ENCODE results near the gene DIO3.

DIO3 gene

DNA sequence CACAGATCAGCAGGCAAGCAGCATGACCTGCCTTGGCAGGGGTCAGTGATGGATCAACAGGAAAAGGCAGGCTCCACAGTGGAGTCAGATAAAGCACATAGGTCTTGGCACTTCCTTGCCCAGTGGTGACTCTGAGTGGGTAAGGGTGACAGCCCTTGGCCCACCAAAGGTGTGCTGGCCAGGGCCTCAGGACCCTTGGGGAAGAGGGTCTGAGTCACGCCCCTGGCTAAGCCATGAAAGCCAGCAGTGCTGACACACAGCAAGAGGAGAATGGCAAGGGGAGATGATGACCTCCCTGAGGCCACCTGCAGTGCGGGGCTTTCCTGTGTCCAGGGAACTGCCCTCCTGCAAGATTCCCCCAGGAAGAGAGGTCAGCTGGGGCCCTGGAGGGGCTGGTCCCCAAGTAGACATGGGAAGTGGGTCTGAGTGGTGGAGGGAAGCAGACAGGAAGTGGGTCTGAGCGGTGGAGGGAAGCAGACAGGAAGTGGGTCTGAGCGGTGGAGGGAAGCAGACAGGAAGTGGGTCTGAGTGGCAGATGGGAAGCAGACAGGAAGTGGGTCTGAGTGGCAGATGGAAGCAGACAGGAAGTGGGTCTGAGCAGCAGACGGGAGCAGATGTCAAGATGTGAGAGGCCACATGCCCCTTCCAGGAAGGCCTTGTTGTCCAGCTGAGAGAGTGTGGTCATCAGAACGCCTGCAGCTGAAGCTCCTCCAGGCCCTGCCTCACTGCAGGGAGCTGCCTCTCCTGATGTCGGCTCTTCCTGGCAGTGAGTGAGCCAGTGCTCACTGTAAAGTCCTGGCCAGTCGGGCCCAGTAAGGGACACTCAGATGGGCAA is 34.8 kb downstream of the DIO3 start:
- no peak for TF ChIP-seq ZNF70 (CRISPR knock-in tag; IDR thresholded peaks at IDR 0.05)
- TF ChIP-seq TOX (CRISPR knock-in tag; IDR thresholded peaks at IDR 0.05; ENCODE audit: borderline replicate concordance), result no peak
- TF ChIP-seq ESRRG (CRISPR knock-in tag; IDR thresholded peaks at IDR 0.05), result no peak
- no peak for TF ChIP-seq CSDC2 (CRISPR knock-in tag; IDR thresholded peaks at IDR 0.05)
- TF ChIP-seq ZNF565 (CRISPR knock-in tag; conservative IDR thresholded peaks at IDR 0.05; ENCODE audit: low read depth), result no peak
- ATAC-seq, result no peak

DNA sequence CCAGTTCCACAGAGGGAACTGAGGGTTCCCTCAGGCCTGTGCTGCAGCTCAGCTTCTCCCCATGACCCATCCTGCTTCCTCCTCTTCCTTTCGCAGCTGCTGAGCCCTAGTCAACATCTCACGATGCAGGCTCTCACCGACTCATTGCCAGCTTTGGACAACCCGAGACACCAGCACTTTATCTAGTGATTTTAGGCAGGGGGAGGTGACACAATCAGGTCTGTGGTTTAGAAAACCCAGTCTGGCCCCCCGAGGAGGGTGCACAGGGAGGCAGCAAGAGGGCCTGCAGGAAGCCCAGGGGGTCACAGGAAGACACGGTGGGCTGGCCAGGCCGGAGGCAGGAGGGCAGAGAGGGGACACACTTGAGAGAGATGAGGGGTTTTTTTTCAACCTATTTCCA is 35.4 kb downstream of the DIO3 start:
- no peak for ATAC-seq
- TF ChIP-seq ZNF565 (CRISPR knock-in tag; conservative IDR thresholded peaks at IDR 0.05; ENCODE audit: low read depth), result no peak
- no peak for TF ChIP-seq PPARA (CRISPR knock-in tag; IDR thresholded peaks at IDR 0.05; ENCODE audit: borderline replicate concordance)
- no peak for TF ChIP-seq ZFP3 (CRISPR knock-in tag; IDR thresholded peaks at IDR 0.05)
- TF ChIP-seq, protein P1, sequence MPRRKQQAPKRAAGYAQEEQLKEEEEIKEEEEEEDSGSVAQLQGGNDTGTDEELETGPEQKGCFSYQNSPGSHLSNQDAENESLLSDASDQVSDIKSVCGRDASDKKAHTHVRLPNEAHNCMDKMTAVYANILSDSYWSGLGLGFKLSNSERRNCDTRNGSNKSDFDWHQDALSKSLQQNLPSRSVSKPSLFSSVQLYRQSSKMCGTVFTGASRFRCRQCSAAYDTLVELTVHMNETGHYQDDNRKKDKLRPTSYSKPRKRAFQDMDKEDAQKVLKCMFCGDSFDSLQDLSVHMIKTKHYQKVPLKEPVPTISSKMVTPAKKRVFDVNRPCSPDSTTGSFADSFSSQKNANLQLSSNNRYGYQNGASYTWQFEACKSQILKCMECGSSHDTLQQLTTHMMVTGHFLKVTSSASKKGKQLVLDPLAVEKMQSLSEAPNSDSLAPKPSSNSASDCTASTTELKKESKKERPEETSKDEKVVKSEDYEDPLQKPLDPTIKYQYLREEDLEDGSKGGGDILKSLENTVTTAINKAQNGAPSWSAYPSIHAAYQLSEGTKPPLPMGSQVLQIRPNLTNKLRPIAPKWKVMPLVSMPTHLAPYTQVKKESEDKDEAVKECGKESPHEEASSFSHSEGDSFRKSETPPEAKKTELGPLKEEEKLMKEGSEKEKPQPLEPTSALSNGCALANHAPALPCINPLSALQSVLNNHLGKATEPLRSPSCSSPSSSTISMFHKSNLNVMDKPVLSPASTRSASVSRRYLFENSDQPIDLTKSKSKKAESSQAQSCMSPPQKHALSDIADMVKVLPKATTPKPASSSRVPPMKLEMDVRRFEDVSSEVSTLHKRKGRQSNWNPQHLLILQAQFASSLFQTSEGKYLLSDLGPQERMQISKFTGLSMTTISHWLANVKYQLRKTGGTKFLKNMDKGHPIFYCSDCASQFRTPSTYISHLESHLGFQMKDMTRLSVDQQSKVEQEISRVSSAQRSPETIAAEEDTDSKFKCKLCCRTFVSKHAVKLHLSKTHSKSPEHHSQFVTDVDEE (CRISPR knock-in tag; IDR thresholded peaks at IDR 0.05), result no peak
- TF ChIP-seq, protein P2, sequence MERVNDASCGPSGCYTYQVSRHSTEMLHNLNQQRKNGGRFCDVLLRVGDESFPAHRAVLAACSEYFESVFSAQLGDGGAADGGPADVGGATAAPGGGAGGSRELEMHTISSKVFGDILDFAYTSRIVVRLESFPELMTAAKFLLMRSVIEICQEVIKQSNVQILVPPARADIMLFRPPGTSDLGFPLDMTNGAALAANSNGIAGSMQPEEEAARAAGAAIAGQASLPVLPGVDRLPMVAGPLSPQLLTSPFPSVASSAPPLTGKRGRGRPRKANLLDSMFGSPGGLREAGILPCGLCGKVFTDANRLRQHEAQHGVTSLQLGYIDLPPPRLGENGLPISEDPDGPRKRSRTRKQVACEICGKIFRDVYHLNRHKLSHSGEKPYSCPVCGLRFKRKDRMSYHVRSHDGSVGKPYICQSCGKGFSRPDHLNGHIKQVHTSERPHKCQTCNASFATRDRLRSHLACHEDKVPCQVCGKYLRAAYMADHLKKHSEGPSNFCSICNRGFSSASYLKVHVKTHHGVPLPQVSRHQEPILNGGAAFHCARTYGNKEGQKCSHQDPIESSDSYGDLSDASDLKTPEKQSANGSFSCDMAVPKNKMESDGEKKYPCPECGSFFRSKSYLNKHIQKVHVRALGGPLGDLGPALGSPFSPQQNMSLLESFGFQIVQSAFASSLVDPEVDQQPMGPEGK (CRISPR knock-in tag; IDR thresholded peaks at IDR 0.05; ENCODE audit: borderline replicate concordance), result no peak
- TF ChIP-seq, protein P3, sequence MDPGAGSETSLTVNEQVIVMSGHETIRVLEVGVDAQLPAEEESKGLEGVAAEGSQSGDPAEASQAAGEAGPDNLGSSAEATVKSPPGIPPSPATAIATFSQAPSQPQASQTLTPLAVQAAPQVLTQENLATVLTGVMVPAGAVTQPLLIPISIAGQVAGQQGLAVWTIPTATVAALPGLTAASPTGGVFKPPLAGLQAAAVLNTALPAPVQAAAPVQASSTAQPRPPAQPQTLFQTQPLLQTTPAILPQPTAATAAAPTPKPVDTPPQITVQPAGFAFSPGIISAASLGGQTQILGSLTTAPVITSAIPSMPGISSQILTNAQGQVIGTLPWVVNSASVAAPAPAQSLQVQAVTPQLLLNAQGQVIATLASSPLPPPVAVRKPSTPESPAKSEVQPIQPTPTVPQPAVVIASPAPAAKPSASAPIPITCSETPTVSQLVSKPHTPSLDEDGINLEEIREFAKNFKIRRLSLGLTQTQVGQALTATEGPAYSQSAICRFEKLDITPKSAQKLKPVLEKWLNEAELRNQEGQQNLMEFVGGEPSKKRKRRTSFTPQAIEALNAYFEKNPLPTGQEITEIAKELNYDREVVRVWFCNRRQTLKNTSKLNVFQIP (CRISPR knock-in tag; IDR thresholded peaks at IDR 0.05; ENCODE audit: borderline replicate concordance, low read depth), result no peak

DNA sequence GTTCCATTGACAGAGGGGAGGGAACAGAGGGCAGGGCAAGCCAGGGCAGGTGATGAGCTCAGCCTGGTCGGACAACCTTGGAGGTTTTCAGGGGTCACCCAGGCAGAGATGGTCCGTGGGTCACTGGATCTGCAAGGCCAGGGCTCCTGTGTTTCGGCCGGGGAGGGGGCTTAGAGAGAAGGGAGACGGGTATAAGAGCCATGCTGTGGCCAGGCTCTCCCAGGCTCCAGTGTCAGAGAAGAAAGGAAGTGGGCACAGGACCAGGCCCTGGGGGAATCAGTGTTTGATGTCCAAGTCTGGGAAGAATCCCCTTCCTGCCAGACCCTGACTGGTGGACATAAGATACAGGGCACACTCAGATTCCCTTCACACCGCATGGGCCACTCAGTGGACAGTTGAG is 36.9 kb downstream of the DIO3 start:
- TF ChIP-seq, protein P2 (CRISPR knock-in tag; IDR thresholded peaks at IDR 0.05; ENCODE audit: borderline replicate concordance), result no peak
- no peak for TF ChIP-seq PPARA (CRISPR knock-in tag; IDR thresholded peaks at IDR 0.05; ENCODE audit: borderline replicate concordance)
- TF ChIP-seq ZNF8 (CRISPR knock-in tag; IDR thresholded peaks at IDR 0.05), result no peak
- no peak for TF ChIP-seq OSR1 (CRISPR knock-in tag; IDR thresholded peaks at IDR 0.05)
- TF ChIP-seq TCF4 (CRISPR knock-in tag; IDR thresholded peaks at IDR 0.05; ENCODE audit: borderline replicate concordance), result no peak
- TF ChIP-seq, protein P4, sequence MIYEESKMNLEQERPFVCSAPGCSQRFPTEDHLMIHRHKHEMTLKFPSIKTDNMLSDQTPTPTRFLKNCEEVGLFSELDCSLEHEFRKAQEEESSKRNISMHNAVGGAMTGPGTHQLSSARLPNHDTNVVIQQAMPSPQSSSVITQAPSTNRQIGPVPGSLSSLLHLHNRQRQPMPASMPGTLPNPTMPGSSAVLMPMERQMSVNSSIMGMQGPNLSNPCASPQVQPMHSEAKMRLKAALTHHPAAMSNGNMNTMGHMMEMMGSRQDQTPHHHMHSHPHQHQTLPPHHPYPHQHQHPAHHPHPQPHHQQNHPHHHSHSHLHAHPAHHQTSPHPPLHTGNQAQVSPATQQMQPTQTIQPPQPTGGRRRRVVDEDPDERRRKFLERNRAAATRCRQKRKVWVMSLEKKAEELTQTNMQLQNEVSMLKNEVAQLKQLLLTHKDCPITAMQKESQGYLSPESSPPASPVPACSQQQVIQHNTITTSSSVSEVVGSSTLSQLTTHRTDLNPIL (CRISPR knock-in tag; IDR thresholded peaks at IDR 0.05; ENCODE audit: low read depth), result no peak
- TF ChIP-seq, protein P3 (CRISPR knock-in tag; IDR thresholded peaks at IDR 0.05; ENCODE audit: borderline replicate concordance, low read depth), result no peak
- TF ChIP-seq, protein P5, sequence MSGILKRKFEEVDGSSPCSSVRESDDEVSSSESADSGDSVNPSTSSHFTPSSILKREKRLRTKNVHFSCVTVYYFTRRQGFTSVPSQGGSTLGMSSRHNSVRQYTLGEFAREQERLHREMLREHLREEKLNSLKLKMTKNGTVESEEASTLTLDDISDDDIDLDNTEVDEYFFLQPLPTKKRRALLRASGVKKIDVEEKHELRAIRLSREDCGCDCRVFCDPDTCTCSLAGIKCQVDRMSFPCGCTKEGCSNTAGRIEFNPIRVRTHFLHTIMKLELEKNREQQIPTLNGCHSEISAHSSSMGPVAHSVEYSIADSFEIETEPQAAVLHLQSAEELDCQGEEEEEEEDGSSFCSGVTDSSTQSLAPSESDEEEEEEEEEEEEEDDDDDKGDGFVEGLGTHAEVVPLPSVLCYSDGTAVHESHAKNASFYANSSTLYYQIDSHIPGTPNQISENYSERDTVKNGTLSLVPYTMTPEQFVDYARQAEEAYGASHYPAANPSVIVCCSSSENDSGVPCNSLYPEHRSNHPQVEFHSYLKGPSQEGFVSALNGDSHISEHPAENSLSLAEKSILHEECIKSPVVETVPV (CRISPR knock-in tag; IDR thresholded peaks at IDR 0.05), result no peak
- no peak for TF ChIP-seq GLIS3 (CRISPR knock-in tag; IDR thresholded peaks at IDR 0.05)
- TF ChIP-seq ZNF70 (CRISPR knock-in tag; IDR thresholded peaks at IDR 0.05), result no peak
- TF ChIP-seq, protein P1 (CRISPR knock-in tag; IDR thresholded peaks at IDR 0.05), result no peak
- no peak for TF ChIP-seq RARB (CRISPR knock-in tag; IDR thresholded peaks at IDR 0.05)
- no peak for TF ChIP-seq BACH2 (CRISPR knock-in tag; IDR thresholded peaks at IDR 0.05; ENCODE audit: borderline replicate concordance)
- TF ChIP-seq ZFP3 (CRISPR knock-in tag; IDR thresholded peaks at IDR 0.05), result no peak
- TF ChIP-seq ZC3H10 (CRISPR knock-in tag; IDR thresholded peaks at IDR 0.05), result no peak
- no peak for TF ChIP-seq ARNTL (CRISPR knock-in tag; IDR thresholded peaks at IDR 0.05; ENCODE audit: borderline replicate concordance, low read depth)
- TF ChIP-seq TOX (CRISPR knock-in tag; IDR thresholded peaks at IDR 0.05; ENCODE audit: borderline replicate concordance), result no peak
- no peak for ATAC-seq

Measured in SK-N-SH treated with all-trans-retinoic acid at 6 μM for 48 hours (cell line).